K562 (cell line): ENCODE measurements around the gene DAPK3. TPM values are rescaled to one million over a fixed set of nuclear protein-coding genes. Genes with fewer than 3 reads are reported as not detected.

Experiments used
- ATAC-seq: fragments of 200-7000 bp; cut with Tn5 transposase; 3 replicates; pipeline ENCODE4 v1.9.1; 2020; ENCODE audit warnings: moderate library complexity
- BruUV-seq: library from RNA; stranded (reverse); fragments of 400-500 nt; replicated peaks from 2 replicates; lab custom pipeline; 2021; lab: Mats Ljungman, UMichigan
- CTCF ChIA-PET: fragments of 300-600 bp; formaldehyde crosslinking; extraction: SDS; loops from one replicate; lab custom pipeline; 2021; ENCODE audit warnings: low intra/inter-chr PET ratio; lab: Yijun Ruan, JAX
- POLR2A ChIA-PET: fragments of 300-600, 350-650 bp; sonication (Branson Sonifier 250); formaldehyde crosslinking; extraction: SDS; loops from one replicate; lab custom pipeline; 2021; ENCODE audit warnings: antibody characterized with exemption, inconsistent platforms; lab: Yijun Ruan, JAX
- DNase-seq, 4 experiments: peaks; one replicate each; pipeline versions ENCODE4 v3.0.0 to v3.0.0-alpha.2; 2011 to 2018; ENCODE audit warnings: low spot score in 3 of 4, mixed read lengths in 3 of 4; ENCODE audit errors: extremely low read depth in 1 of 4
- FAIRE-seq: peaks from 2 replicates; lab custom pipeline; 2011; peaks lifted over from hg19 to GRCh38; lab: Jason Lieb, UNC
- H2AFZ ChIP-seq: 2 replicates; pipeline ENCODE4 v1.6.0; 2011; ENCODE audit warnings: low read depth, low read length, control low read depth, inconsistent platforms
- H3K27ac ChIP-seq: fragments of 200-600 bp; 3 replicates; pipeline ENCODE4 v1.8.0; 2011; ENCODE audit warnings: low read depth, mild to moderate bottlenecking, control low read depth, inconsistent platforms, low read length, moderate library complexity, mixed read lengths; ENCODE audit errors: extremely low read depth
- H3K27me3 ChIP-seq, 2 experiments: fragments of 300-600 bp in 1 of 2; 2 replicates in 1 of 2; 3 replicates in 1 of 2; pipeline versions ENCODE4 v1.6.0 to v1.8.0; 2011; ENCODE audit warnings: inconsistent platforms in 2 of 2, low read length in 2 of 2, mild to moderate bottlenecking in 1 of 2, mixed read lengths in 1 of 2, moderate library complexity in 1 of 2; ENCODE audit not compliant: control insufficient read depth in 2 of 2, insufficient read depth in 2 of 2
- H3K36me3 ChIP-seq: fragments of 300-600 bp; 3 replicates; pipeline ENCODE4 v1.8.0; 2011; ENCODE audit warnings: mild to moderate bottlenecking, low read length, inconsistent platforms; ENCODE audit not compliant: control insufficient read depth, insufficient read depth
- H3K4me1 ChIP-seq, 2 experiments: fragments of 200-600 bp in 1 of 2; replicated peaks in 1 of 2; 2 replicates in 1 of 2; 3 replicates in 1 of 2; pipeline versions ENCODE4 v1.5.1 to v1.8.0; 2011; ENCODE audit warnings: inconsistent platforms in 2 of 2, low read length in 2 of 2, mild to moderate bottlenecking in 1 of 2, mixed read lengths in 1 of 2, moderate library complexity in 1 of 2; ENCODE audit not compliant: control insufficient read depth in 2 of 2, insufficient read depth in 2 of 2
- H3K4me2 ChIP-seq: 2 replicates; pipeline ENCODE4 v1.6.1; 2011; ENCODE audit warnings: low read length, control low read depth, inconsistent platforms, mixed read lengths; ENCODE audit not compliant: insufficient read depth
- H3K4me3 ChIP-seq: fragments of 200-600 bp; sonication (generic), shearing (Covaris generic); 2 replicates; pipeline ENCODE4 v1.5.1; 2016; ENCODE audit warnings: control low read depth, inconsistent platforms
- H3K79me2 ChIP-seq: fragments of 200-600 bp; 3 replicates; pipeline ENCODE4 v1.8.0; 2011; ENCODE audit warnings: low read length, inconsistent platforms; ENCODE audit not compliant: control insufficient read depth, insufficient read depth
- H3K9ac ChIP-seq, 2 experiments: 2 replicates each; pipeline versions ENCODE4 v1.6.0 to v1.6.1; 2011; ENCODE audit warnings: low read depth in 2 of 2, low read length in 2 of 2, control low read depth in 1 of 2, inconsistent platforms in 1 of 2, mild to moderate bottlenecking in 1 of 2, mixed read lengths in 1 of 2; ENCODE audit not compliant: insufficient read depth in 1 of 2
- H3K9me1 ChIP-seq: one replicate; pipeline ENCODE4 v1.6.0; 2011; ENCODE audit warnings: inconsistent platforms, mild to moderate bottlenecking, low read length, moderate library complexity; ENCODE audit not compliant: control insufficient read depth, insufficient read depth
- H3K9me3 ChIP-seq: replicated peaks from 2 replicates; pipeline ENCODE4 v1.5.1; 2011; ENCODE audit warnings: low read depth, low read length, inconsistent platforms; ENCODE audit not compliant: control insufficient read depth, insufficient read depth
- H4K20me1 ChIP-seq: replicated peaks from 2 replicates; pipeline ENCODE4 v1.6.1; 2011; ENCODE audit warnings: low read length, inconsistent platforms, mixed read lengths; ENCODE audit not compliant: control insufficient read depth, insufficient read depth
- ARNT ChIP-seq, 2 experiments: fragments of 450-650 bp; IDR thresholded peaks; 2 replicates each; pipeline ENCODE4 v1.6.1; 2016; ENCODE audit warnings: mild to moderate bottlenecking in 1 of 2
- CSDE1 ChIP-seq, 2 experiments: fragments of 450-650 bp; IDR thresholded peaks; 2 replicates each; pipeline ENCODE4 v1.6.1; 2016; ENCODE audit warnings: mild to moderate bottlenecking in 1 of 2
- FOS ChIP-seq: IDR thresholded peaks from 3 replicates; pipeline ENCODE4 v1.6.1; 2011; ENCODE audit not compliant: insufficient read length; ENCODE audit errors: extremely low read depth
- HDAC1 ChIP-seq, 2 experiments: fragments of 450-650 bp; IDR thresholded peaks; 2 replicates each; pipeline ENCODE4 v1.6.1; 2016 to 2017; ENCODE audit warnings: inconsistent platforms in 1 of 2, mild to moderate bottlenecking in 1 of 2, moderate library complexity in 1 of 2
- KDM4B ChIP-seq, 2 experiments: fragments of 450-650 bp in 1 of 2; sonication (generic) in 1 of 2; IDR thresholded peaks; 2 replicates each; pipeline ENCODE4 v1.6.1; 2016 to 2017; ENCODE audit warnings: borderline replicate concordance in 2 of 2, antibody characterized with exemption in 1 of 2, low read depth in 1 of 2, mild to moderate bottlenecking in 1 of 2
- MIER1 ChIP-seq: fragments of 450-650 bp; IDR thresholded peaks from 2 replicates; pipeline ENCODE4 v1.6.1; 2016; ENCODE audit warnings: antibody characterized with exemption, mild to moderate bottlenecking, low read depth
- NBN ChIP-seq: fragments of 450-650 bp; IDR thresholded peaks from 2 replicates; pipeline ENCODE4 v1.6.1; 2016; ENCODE audit warnings: low read depth, mild to moderate bottlenecking
- NKRF ChIP-seq: fragments of 450-650 bp; IDR thresholded peaks from 2 replicates; pipeline ENCODE4 v1.6.1; 2016; ENCODE audit warnings: borderline replicate concordance
- PPARD ChIP-seq: fragments of 250-450 bp; sonication (Bioruptor Pico); IDR thresholded peaks from 2 replicates; pipeline ENCODE4 v1.8.0; 2022; ENCODE audit warnings: inconsistent platforms, mild to moderate bottlenecking, moderate library complexity
- SMARCA5 ChIP-seq: fragments of 450-650 bp; IDR thresholded peaks from 2 replicates; pipeline ENCODE4 v1.6.1; 2016
- THRAP3 ChIP-seq: fragments of 450-650 bp; IDR thresholded peaks from 2 replicates; pipeline ENCODE4 v1.6.1; 2016; ENCODE audit warnings: mild to moderate bottlenecking, inconsistent platforms, borderline replicate concordance
- THRB ChIP-seq: fragments of 450-650 bp; formaldehyde crosslinking; conservative IDR thresholded peaks from 2 replicates; pipeline ENCODE4 v1.4.0; 2022; ENCODE audit warnings: mild to moderate bottlenecking, missing genetic modification characterization
- XRCC5 ChIP-seq: fragments of 200-400 bp; formaldehyde crosslinking; IDR thresholded peaks from 2 replicates; pipeline ENCODE4 v1.6.1; 2017; ENCODE audit warnings: low read depth, mild to moderate bottlenecking, low read length
- ZEB2 ChIP-seq: fragments of 450-650 bp; IDR thresholded peaks from 2 replicates; pipeline ENCODE4 v1.6.1; 2016
- WGBS: fragments of 100-300 bp; shearing (Covaris generic); methylation state at CpG from one replicate; pipeline ENCODE4 v1.1.6; 2016; ENCODE audit warnings: low coverage, mixed read lengths; ENCODE audit not compliant: insufficient coverage; ENCODE audit errors: missing lambda C conversion rate; 5-methylcytosine and 5-hydroxymethylcytosine counted together
- in situ Hi-C: fragments of 300-500 bp; cut with MboI; formaldehyde crosslinking; loops from 4 replicates; pipeline ENCODE4 v1.15.0; 2018; ENCODE audit warnings: inconsistent platforms, mixed read lengths
- intact Hi-C: fragments of 100-400 bp; cut with micrococcal nuclease; formaldehyde crosslinking; loops from 2 replicates; pipeline ENCODE4 v1.14.2; 2022
- polyA plus RNA-seq, 8 experiments: library from polyadenylated mRNA; depleted of rRNA in 4 of 8; stranded (reverse) in 5 of 8; unstranded in 3 of 8; fragments of >200 nt; fragmentation: Nextera tagmentation in 2 of 8; fragmentation: Illumina TruSeq in 1 of 8; extraction: Ambion mirVana in 2 of 8; extraction: Trizol in 1 of 8; gene quantifications; 2 replicates each; pipeline versions ENCODE4 v1.2.1 to v1.2.3, GENCODE V29; 2011 to 2014; ENCODE audit warnings: inconsistent platforms in 1 of 8, missing spikeins in 1 of 8
- total RNA-seq, 7 experiments: library from RNA; depleted of rRNA in 6 of 7; stranded (reverse); fragments of >200 nt in 6 of 7; fragmentation: Illumina TruSeq in 2 of 7; extraction: Trizol in 2 of 7; gene quantifications; 2 replicates each; pipeline versions ENCODE4 v1.2.1 to v1.2.3, GENCODE V29; 2011 to 2021; ENCODE audit warnings: low replicate concordance in 1 of 7
- TF ChIP-seq, protein P1 (sequence below): fragments of 450-650 bp; IDR thresholded peaks from 2 replicates; pipeline ENCODE4 v1.7.0; 2016; ENCODE audit warnings: borderline replicate concordance
- TF ChIP-seq, protein P2 (sequence below), 2 experiments: IDR thresholded peaks; 2 replicates each; pipeline ENCODE4 v1.6.1; 2012; ENCODE audit warnings: improper control_type of control experiment in 2 of 2, low read depth in 2 of 2, low read length in 2 of 2, borderline replicate concordance in 1 of 2

Gene DAPK3
- total and polyA plus RNA-seq, 9 of the 15 experiments (the other 6 are each of a cell fraction or from before 2014, with no cell fraction given), result 0.14 to 63.4 (median 25.0) TPM

- Histone ChIP-seq H3K27me3 (no peaks in the 10 kb centered on the region), H2AFZ (peak overlapping the region; percentile 69), H3K9ac (peak overlapping the region in 1 of 2 experiments; percentile 51; a peak in 1 of 4 replicates), H3K4me3 (no peak overlapping the region), H3K9me3 (0 out of 2 replicates have a peak, but pooled peaks cover 2% of the 10 kb centered on the region), H3K9me1 (no peaks in the 10 kb centered on the region), H4K20me1 (no peaks in the 10 kb centered on the region), H3K79me2 (no peaks in the 10 kb centered on the region), H3K4me1 (peaks cover 12 to 17% of the 10 kb centered on the region in 2 experiments; a peak in 4 of 5 replicates), H3K27ac (peak overlapping the region; percentile 33; the same call in 2 of the 3 replicates), H3K4me2 (0 out of 2 replicates have a peak overlapping the region, but pooled peaks have one; percentile 68), H3K36me3 (no peaks in the 10 kb centered on the region)
- 49% methylated on average over 3 of the region's 3 CpGs for WGBS
- FAIRE-seq (no peak), DNase-seq (no peak), ATAC-seq (no peak)
- BruUV-seq, result no TSS peak
- intact Hi-C loops, result no loop called here
- ChIA-PET POLR2A (interaction anchor here (0.7 to 1.2 kb wide), 4 partner anchors 12 to 40 kb away, joined by 4 to 9 read pairs (median 4); partner anchors contain the start of genes DAPK3 and PIAS4), CTCF (no interaction called here)
- in situ Hi-C loops, result no loop called here
- TF ChIP-seq MIER1 (0 out of 2 replicates have a peak, but pooled peaks have one; percentile 62), THRB (0 out of 2 replicates have a peak, but pooled peaks have one; percentile 14), HDAC1 (IDR thresholded peaks at IDR 0.05) (peak in 1 of 2 experiments; percentile 35; a peak in 1 of 4 replicates), ARNT (IDR thresholded peaks at IDR 0.05) (no peak), ZEB2 (0 out of 2 replicates have a peak, but pooled peaks have one; percentile 21), PPARD (no peak), THRAP3 (peak; percentile 91; the same call in 1 of the 2 replicates), SMARCA5 (peak; percentile 91), NBN (0 out of 2 replicates have a peak, but pooled peaks have one; percentile 78), XRCC5 (no peak), KDM4B (IDR thresholded peaks at IDR 0.05; ENCODE audit: borderline replicate concordance in 2 of 2, low read depth in 1 of 2) (no peak), NKRF (peak; percentile 72; the same call in 1 of the 2 replicates), FOS (no peak), CSDE1 (IDR thresholded peaks at IDR 0.05) (peak in 1 of 2 experiments; percentile 71; a peak in 1 of 4 replicates)
- TF ChIP-seq, protein P1, sequence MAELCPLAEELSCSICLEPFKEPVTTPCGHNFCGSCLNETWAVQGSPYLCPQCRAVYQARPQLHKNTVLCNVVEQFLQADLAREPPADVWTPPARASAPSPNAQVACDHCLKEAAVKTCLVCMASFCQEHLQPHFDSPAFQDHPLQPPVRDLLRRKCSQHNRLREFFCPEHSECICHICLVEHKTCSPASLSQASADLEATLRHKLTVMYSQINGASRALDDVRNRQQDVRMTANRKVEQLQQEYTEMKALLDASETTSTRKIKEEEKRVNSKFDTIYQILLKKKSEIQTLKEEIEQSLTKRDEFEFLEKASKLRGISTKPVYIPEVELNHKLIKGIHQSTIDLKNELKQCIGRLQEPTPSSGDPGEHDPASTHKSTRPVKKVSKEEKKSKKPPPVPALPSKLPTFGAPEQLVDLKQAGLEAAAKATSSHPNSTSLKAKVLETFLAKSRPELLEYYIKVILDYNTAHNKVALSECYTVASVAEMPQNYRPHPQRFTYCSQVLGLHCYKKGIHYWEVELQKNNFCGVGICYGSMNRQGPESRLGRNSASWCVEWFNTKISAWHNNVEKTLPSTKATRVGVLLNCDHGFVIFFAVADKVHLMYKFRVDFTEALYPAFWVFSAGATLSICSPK, result 0 out of 2 replicates have a peak, but pooled peaks have one; percentile 7
- TF ChIP-seq, protein P2, sequence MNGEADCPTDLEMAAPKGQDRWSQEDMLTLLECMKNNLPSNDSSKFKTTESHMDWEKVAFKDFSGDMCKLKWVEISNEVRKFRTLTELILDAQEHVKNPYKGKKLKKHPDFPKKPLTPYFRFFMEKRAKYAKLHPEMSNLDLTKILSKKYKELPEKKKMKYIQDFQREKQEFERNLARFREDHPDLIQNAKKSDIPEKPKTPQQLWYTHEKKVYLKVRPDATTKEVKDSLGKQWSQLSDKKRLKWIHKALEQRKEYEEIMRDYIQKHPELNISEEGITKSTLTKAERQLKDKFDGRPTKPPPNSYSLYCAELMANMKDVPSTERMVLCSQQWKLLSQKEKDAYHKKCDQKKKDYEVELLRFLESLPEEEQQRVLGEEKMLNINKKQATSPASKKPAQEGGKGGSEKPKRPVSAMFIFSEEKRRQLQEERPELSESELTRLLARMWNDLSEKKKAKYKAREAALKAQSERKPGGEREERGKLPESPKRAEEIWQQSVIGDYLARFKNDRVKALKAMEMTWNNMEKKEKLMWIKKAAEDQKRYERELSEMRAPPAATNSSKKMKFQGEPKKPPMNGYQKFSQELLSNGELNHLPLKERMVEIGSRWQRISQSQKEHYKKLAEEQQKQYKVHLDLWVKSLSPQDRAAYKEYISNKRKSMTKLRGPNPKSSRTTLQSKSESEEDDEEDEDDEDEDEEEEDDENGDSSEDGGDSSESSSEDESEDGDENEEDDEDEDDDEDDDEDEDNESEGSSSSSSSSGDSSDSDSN (IDR thresholded peaks at IDR 0.05; ENCODE audit: borderline replicate concordance in 1 of 2, low read depth in 2 of 2, low read length in 2 of 2), result no peak
These were observed 19.9 kb upstream of the DAPK3 start for GRCh38 chr19:3990815-3991117.
